GM13977 (cell line): ENCODE results near the gene ELANE.
"Not testable (repeated sequence)": the region's sequence is repeated elsewhere in the genome, so short reads cannot be mapped to it uniquely, and the experiment has no call there.

Source experiments
- DNase-seq: peaks from one replicate; pipeline ENCODE4 v3.0.0; 2012; ENCODE audit warnings: low spot score
- in situ Hi-C: fragments of 300-500 bp; cut with MboI; formaldehyde crosslinking; loops from one replicate; pipeline ENCODE4 v1.12.0; 2022; ENCODE audit warnings: low sequenced_read_pairs, low pct_unique_long_range_greater_than_20kb, mixed read lengths, inconsistent platforms; ENCODE audit not compliant: unreplicated experiment
- TF ChIP-seq, protein P1 (sequence below): IDR thresholded peaks from 2 replicates; pipeline ENCODE4 v1.5.1; 2012; ENCODE audit warnings: mild to moderate bottlenecking, control low read depth; ENCODE audit not compliant: insufficient read depth; ENCODE audit errors: extremely low read depth, missing control alignments

ELANE gene

DNA sequence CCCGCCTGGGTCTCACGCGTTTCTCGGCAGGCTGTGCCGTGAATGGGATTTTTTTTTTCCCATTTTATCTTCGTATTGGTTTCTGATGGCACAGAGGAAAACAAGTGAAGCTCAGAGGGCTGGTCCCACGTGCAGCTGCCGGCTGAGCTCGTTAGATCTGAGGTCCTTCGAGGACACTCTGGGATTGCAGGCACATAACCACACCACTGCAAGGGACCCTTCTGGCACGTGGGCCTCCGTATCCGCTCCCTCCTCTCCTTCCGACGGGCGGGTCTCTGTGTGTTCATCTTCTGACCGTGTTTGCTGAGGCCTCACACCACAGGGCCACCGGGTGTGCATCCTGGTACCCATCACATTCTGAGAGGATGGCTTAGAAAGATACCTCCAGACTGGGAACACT, 24.0 kb downstream of the ELANE start:
- in situ Hi-C loops = no loop called here
- TF ChIP-seq, protein P1, sequence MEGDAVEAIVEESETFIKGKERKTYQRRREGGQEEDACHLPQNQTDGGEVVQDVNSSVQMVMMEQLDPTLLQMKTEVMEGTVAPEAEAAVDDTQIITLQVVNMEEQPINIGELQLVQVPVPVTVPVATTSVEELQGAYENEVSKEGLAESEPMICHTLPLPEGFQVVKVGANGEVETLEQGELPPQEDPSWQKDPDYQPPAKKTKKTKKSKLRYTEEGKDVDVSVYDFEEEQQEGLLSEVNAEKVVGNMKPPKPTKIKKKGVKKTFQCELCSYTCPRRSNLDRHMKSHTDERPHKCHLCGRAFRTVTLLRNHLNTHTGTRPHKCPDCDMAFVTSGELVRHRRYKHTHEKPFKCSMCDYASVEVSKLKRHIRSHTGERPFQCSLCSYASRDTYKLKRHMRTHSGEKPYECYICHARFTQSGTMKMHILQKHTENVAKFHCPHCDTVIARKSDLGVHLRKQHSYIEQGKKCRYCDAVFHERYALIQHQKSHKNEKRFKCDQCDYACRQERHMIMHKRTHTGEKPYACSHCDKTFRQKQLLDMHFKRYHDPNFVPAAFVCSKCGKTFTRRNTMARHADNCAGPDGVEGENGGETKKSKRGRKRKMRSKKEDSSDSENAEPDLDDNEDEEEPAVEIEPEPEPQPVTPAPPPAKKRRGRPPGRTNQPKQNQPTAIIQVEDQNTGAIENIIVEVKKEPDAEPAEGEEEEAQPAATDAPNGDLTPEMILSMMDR = no peak
- no peak for DNase-seq

DNA sequence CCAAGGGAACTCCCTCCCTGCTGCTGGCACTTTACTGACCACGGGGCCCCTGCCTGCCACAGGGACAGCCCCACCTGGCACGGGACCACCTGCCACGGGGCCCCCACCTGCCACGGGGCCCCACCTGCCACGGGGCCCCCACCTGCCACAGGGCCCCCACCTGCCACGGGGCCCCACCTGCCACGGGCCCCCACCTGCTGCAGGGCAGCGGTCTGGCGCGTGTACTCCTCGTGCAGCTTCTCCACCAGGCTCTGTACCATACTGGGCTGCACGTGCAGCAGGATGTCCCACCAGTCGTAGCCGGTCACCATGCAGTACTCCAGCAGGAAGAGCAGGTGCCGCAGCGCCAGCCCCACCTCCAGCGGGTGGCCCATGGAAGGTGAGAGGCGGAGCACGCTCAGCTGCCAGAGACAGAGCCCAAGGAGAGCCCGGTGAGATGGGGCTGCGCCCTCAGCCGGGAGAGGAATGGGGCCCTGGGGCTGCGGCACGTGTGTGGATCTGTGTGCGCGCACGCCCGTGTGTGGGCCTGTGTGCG, 24.7 kb downstream of the ELANE start:
- TF ChIP-seq, protein P1 = no peak

DNA sequence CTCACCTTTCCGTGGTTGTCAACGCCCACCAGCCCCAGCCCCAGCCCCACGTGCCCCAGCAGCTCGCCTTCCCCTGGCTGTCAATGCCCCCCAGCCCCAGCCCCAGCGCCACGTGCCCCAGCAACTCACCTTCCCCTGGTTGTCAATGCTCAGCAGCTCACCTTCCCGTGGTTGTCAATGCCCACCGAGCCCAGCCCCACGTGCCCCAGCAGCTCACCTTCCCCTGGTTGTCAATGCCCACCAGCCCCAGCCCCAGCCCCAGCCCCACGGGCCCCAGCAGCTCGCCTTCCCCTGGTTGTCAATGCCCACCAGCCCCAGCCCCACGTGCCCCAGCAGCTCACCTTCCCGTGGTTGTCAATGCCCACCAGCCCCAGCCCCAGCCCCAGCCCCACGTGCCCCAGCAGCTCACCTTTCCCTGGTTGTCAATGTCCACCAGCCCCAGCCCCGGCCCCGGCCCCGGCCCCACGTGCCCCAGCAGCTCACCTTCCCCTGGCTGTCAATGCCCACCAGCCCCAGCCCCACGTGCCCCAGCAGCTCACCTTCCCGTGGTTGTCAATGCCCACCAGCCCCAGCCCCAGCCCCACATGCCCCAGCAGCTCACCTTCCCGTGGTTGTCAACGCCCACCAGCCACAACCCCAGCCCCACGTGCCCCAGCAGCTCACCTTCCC, 26.0 kb downstream of the ELANE start:
- in situ Hi-C loops, DNase-seq: not testable (repeated sequence)

More for the DNA sequence above, 24.7 kb downstream of the ELANE start:
- no peak for DNase-seq
- in situ Hi-C loops = no loop called here

DNA sequence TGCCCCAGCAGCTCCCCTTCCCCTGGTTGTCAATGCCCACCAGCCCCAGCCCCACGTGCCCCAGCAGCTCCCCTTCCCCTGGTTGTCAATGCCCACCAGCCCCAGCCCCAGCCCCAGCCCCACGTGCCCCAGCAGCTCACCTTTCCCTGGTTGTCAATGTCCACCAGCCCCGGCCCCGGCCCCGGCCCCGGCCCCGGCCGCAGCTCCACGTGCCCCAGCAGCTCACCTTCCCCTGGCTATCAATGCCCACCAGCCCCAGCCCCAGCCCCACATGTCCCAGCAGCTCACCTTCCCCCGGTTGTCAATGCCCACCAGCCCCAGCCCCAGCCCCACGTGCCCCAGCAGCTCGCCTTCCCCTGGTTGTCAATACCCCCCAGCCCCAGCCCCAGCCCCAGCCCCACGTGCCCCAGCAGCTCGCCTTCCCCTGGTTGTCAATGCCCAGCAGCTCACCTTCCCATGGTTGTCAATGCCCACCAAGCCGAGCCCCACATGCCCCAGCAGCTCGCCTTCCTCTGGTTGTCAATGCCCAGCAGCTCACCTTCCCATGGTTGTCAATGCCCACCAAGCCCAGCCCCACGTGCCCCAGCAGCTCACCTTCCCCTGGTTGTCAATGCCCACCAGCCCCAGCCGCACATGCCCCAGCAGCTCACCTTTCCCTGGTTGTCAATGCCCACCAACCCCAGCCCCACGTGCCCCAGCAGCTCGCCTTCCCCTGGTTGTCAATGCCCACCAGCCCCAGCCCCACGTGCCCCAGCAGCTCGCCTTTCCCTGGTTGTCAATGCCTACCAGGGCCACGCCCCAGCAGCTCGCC, 26.9 kb downstream of the ELANE start:
- in situ Hi-C loops, DNase-seq: not testable (repeated sequence)

DNA sequence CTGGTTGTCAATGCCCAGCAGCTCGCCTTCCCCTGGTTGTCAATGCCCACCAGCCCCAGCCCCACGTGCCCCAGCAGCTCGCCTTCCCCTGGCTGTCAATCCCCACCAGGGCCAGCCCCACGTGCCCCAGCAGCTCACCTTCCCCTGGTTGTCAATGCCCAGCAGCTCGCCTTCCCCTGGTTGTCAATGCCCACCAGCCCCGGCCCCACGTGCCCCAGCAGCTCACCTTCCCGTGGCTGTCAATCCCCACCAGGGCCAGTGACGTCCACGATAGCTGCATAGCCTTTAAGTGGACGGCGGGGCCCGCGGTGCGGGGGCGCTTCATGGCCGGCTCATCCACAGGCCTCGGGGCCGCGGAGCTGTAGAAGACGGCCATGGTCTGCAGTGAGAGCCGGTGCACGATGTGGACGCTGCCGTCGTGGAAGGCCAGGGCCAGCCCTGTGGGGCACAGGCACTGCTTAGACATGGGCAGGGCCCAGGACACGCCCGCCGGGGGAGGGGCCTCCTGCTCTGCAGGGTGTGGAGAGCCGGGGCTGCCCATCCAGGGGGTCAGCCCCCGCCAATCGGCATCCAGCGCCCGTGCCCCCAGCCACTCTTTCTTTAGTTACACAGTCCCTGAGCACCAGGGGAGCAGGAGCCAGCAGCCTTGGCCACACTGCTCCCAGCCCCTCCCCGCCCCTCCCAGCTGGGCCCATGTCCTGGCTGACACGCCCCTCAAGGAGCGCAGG, 27.8 kb downstream of the ELANE start:
- DNase-seq = no peak
- TF ChIP-seq, protein P1 = no peak
- in situ Hi-C loops = no loop called here

DNA sequence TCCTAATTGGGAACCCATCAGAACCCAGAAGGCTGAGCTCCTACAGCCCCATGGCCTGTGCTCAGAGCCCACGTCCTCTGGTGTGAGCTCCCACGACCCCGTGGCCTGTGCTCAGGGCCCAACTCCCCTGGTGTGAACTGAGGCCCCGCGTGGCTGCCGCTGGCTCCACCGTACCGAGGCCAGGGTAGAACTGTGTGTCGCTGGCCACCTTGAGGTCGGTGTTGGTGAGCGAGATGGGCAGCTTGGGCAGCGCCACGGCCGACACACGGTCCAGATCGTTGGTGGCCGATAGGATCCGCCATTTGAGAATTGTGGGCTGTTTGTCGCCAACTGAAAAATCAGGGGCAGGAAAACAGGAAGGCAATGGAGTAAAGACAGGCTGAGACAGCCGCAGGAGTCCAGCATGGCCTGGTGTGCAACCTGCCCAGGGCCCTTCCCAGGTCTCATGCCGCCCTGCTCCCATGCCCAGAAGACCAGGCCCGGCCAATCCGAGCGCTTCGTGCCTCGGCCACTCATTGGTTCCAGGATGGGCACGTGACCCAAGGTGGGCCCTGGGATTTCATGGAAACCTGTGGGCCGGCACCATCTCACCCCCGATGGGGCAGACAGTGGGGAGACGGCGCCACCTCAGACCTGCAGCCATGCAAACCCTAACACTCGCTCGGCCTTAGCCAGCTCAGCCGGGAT, 29.4 kb downstream of the ELANE start:
- TF ChIP-seq, protein P1 = no peak
- in situ Hi-C loops = no loop called here
- no peak for DNase-seq

DNA sequence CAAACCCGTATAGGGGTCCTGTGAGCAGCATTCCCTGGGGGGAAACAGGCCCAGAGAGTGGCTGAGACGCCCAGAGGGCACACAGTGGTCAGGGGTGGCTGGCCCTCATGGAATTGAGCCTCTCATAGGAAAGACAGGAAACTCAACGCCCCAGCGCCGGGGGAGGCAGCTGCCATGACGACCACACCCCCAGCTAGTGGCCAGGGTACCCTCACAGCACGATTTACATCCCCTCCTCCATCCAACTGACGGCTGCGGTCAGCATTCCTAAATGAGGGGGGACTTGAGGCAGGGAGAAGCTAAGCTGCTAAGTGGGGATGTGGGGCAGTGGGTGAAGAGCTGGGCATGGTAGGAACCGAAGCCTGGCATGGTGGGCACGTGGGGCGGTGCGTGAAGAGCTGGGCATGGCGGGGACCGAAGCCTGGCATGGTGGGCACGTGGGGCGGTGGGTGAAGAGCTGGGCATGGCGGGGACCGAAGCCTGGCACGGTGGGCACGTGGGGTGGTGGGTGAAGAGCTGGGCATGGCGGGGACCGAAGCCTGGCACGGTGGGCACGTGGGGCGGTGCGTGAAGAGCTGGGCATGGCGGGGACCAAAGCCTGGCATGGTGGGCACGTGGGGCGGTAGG, 30.9 kb downstream of the ELANE start:
- in situ Hi-C loops = no loop called here
- DNase-seq = no peak
- TF ChIP-seq, protein P1 = no peak
